Mesenchymal stem cell (in vitro differentiated cells and primary cell): ENCODE results near the gene NUPR1.

ENCODE experiments used
- DNase-seq: peaks from one replicate; pipeline ENCODE4 v3.0.0-alpha.2; 2013
- H2AFZ ChIP-seq: one replicate; pipeline ENCODE4 v1.6.1; 2013; ENCODE audit warnings: low read depth, mild to moderate bottlenecking, control low read depth, inconsistent platforms, low read length, moderate library complexity
- H2AK5ac ChIP-seq: 2 replicates; pipeline ENCODE4 v1.6.1; 2013; ENCODE audit warnings: low read length, moderate library complexity, mild to moderate bottlenecking, inconsistent platforms; ENCODE audit not compliant: severe bottlenecking
- H2BK120ac ChIP-seq: one replicate; pipeline ENCODE4 v1.6.1; 2013; ENCODE audit warnings: low read depth, mild to moderate bottlenecking, inconsistent platforms, low read length, moderate library complexity
- H2BK12ac ChIP-seq, 2 experiments: one replicate each; pipeline ENCODE4 v1.6.1; 2013; ENCODE audit warnings: inconsistent platforms in 2 of 2, low read length in 2 of 2, mild to moderate bottlenecking in 2 of 2, moderate library complexity in 2 of 2, control low read depth in 1 of 2
- H2BK15ac ChIP-seq: one replicate; pipeline ENCODE4 v1.6.1; 2013; ENCODE audit warnings: mild to moderate bottlenecking, low read depth, inconsistent platforms; ENCODE audit not compliant: poor library complexity, severe bottlenecking
- H2BK5ac ChIP-seq: 2 replicates; pipeline ENCODE4 v1.6.1; 2013; ENCODE audit warnings: low read depth, mild to moderate bottlenecking, low read length, control low read depth, inconsistent platforms; ENCODE audit not compliant: poor library complexity, severe bottlenecking
- H3K14ac ChIP-seq, 2 experiments: one replicate each; pipeline ENCODE4 v1.6.1; 2013; ENCODE audit warnings: inconsistent platforms in 2 of 2, low read length in 2 of 2, control low read depth in 1 of 2, mild to moderate bottlenecking in 1 of 2, moderate library complexity in 1 of 2
- H3K18ac ChIP-seq, 2 experiments: one replicate each; pipeline ENCODE4 v1.6.1; 2013; ENCODE audit warnings: inconsistent platforms in 2 of 2, low read length in 2 of 2, control low read depth in 1 of 2, low read depth in 1 of 2, mild to moderate bottlenecking in 1 of 2
- H3K23ac ChIP-seq, 2 experiments: one replicate each; pipeline ENCODE4 v1.6.1; 2013; ENCODE audit warnings: inconsistent platforms in 2 of 2, low read length in 2 of 2, mild to moderate bottlenecking in 2 of 2, moderate library complexity in 2 of 2, control low read depth in 1 of 2
- H3K27ac ChIP-seq: 2 replicates; pipeline ENCODE4 v1.5.1; 2013; ENCODE audit warnings: mild to moderate bottlenecking, moderate library complexity, low read length, control low read depth, inconsistent platforms; ENCODE audit not compliant: poor library complexity, severe bottlenecking
- H3K27me3 ChIP-seq, 2 experiments: 2 replicates each; pipeline versions ENCODE4 v1.6.1 to v1.7.0; 2013; ENCODE audit warnings: low read length in 2 of 2, mild to moderate bottlenecking in 2 of 2, moderate library complexity in 2 of 2, control low read depth in 1 of 2, inconsistent platforms in 1 of 2; ENCODE audit not compliant: control insufficient read depth in 1 of 2, insufficient read depth in 1 of 2
- H3K36me3 ChIP-seq, 2 experiments: 2 replicates each; pipeline versions ENCODE4 v1.6.1 to v1.7.0; 2013; ENCODE audit warnings: low read length in 2 of 2, control low read depth in 1 of 2, inconsistent platforms in 1 of 2, low read depth in 1 of 2, mild to moderate bottlenecking in 1 of 2; ENCODE audit not compliant: insufficient read depth in 2 of 2, control insufficient read depth in 1 of 2
- H3K4ac ChIP-seq, 2 experiments: one replicate each; pipeline ENCODE4 v1.6.1; 2013; ENCODE audit warnings: inconsistent platforms in 2 of 2, low read length in 2 of 2, mild to moderate bottlenecking in 2 of 2, moderate library complexity in 2 of 2, control low read depth in 1 of 2, low read depth in 1 of 2
- H3K4me1 ChIP-seq: 2 replicates; pipeline ENCODE4 v1.6.1; 2013; ENCODE audit warnings: low read depth, low read length, control low read depth; ENCODE audit not compliant: control insufficient read depth, insufficient read depth
- H3K4me2 ChIP-seq: 2 replicates; pipeline ENCODE4 v1.6.1; 2013; ENCODE audit warnings: low read length, mild to moderate bottlenecking, inconsistent platforms; ENCODE audit not compliant: poor library complexity, severe bottlenecking
- H3K4me3 ChIP-seq, 2 experiments: 2 replicates each; pipeline versions ENCODE4 v1.5.1 to v1.7.0; 2013; ENCODE audit warnings: low read length in 2 of 2, mild to moderate bottlenecking in 2 of 2, control low read depth in 1 of 2, low read depth in 1 of 2; ENCODE audit not compliant: insufficient read depth in 1 of 2
- H3K79me1 ChIP-seq: replicated peaks from 2 replicates; pipeline ENCODE4 v1.6.1; 2013; ENCODE audit warnings: mild to moderate bottlenecking, control low read depth, low read length, inconsistent platforms; ENCODE audit not compliant: poor library complexity, severe bottlenecking
- H3K9ac ChIP-seq: 2 replicates; pipeline ENCODE4 v1.7.0; 2013; ENCODE audit warnings: mild to moderate bottlenecking, low read length, moderate library complexity
- H3K9me3 ChIP-seq: 2 replicates; pipeline ENCODE4 v1.7.0; 2013; ENCODE audit warnings: mild to moderate bottlenecking, low read length; ENCODE audit not compliant: control insufficient read depth
- H4K8ac ChIP-seq: one replicate; pipeline ENCODE4 v1.6.1; 2013; ENCODE audit warnings: inconsistent platforms, mild to moderate bottlenecking, low read length, moderate library complexity
- H4K91ac ChIP-seq: one replicate; pipeline ENCODE4 v1.6.1; 2013; ENCODE audit warnings: mild to moderate bottlenecking, low read length, inconsistent platforms
- WGBS: methylation state at CpG from one replicate; pipeline ENCODE4 v1.1.7; 2013; ENCODE audit warnings: mixed read lengths; 5-methylcytosine and 5-hydroxymethylcytosine counted together

NUPR1 gene

DNA sequence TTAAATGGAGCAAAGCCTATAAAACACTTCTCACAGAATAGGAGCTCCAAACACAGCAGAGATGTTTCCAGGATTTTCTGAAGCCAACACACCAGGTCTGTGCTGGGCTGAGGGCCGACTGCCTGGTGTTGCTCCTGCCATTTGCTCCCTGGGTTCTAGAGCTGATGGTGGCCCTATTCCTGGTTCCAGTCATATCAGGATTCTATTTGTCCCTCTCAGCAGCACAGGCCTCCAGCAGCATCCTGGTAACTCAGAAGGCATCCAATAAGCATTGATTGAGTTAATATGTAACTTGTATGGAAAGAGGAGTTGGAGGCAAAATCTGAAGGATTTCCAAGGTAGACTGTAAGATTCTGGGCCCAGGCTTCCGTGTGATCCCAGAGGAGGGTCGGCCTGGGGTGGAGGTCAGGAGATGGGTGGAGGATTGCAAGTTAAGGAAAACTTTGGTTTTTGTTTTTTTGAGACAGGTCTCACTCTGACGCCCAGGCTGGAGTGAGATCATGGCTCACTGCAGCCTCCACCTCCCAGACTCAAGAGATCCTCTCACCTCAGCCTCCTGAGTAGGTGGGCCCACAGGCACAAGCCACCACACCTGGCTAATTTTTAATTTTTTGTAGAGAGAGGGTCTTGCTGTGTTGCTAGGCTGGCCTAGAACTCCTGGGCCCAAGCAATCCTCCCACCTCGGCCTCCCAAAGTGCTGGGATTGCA, 5.7 kb downstream of the NUPR1 start:
- H2BK12ac ChIP-seq = no peak overlapping the region
- H2BK15ac ChIP-seq = no peak overlapping the region
- no peaks in the 10 kb centered on the region for H3K79me1 ChIP-seq
- DNase-seq = no peak
- H3K18ac ChIP-seq = no peak overlapping the region
- no peak overlapping the region for H3K4me2 ChIP-seq
- no peak overlapping the region for H2AFZ ChIP-seq
- H3K27ac ChIP-seq = no peak overlapping the region
- H2AK5ac ChIP-seq = no peak overlapping the region
- WGBS = 87% methylated on average over 4 of the region's 5 CpGs
- H3K9me3 ChIP-seq = no peaks in the 10 kb centered on the region
- no peak overlapping the region for H3K9ac ChIP-seq
- H3K27me3 ChIP-seq = no peaks in the 10 kb centered on the region
- H3K23ac ChIP-seq = no peak overlapping the region
- no peak overlapping the region for H4K91ac ChIP-seq
- H2BK5ac ChIP-seq = no peak overlapping the region
- H2BK120ac ChIP-seq = no peak overlapping the region
- H3K36me3 ChIP-seq = peaks cover 0 to 33% of the 10 kb centered on the region in 2 experiments
- H3K4ac ChIP-seq = no peak overlapping the region
- no peak overlapping the region for H3K4me3 ChIP-seq
- H4K8ac ChIP-seq = no peak overlapping the region
- peaks cover 3% of the 10 kb centered on the region for H3K4me1 ChIP-seq
- H3K14ac ChIP-seq = no peak overlapping the region

DNA sequence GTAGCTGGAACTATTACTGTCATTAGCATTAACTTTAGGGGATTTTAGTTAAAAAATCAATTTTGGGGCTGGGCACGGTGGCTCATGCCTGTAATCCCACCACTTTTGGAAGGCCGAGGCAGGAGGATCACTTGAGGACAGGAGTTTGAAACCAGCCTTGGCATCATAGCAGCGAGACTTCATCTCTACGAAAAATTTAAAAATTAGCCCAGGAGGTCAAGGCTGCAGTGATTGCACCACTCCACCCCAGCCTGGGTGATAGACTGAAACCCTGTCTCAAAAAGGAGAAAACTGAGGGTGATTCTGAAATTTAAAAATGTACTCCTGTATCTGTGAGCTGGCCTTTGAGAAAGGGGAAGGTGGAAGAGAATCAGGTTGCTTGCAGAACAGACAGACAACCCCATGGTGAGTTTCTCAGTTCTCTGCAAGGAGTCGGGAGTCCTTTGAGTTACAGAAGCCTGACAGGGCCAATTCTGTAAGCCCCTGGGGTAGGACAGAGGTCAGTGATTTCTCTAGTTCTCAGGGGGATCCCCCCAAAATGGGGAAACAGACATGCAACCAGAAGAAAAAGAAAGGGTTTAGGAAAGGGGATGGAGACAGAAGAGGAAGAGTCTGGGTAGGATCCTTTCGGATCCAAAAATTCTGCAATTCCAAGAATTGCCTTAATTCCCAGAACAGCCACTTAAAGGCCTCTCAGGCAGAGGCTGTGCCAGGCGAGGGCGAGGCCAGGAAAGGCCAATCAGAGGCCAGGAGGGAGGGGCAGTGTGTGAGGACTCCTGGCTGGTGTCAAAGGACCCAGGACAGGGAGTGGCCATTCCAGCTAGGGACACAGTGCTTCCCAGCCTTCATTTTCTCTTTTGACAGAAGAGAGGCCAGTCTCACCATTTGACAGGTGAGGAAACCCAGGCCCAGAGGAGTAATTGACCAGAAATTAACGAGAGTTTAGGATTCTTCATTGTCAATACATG, 6.7 kb downstream of the NUPR1 start:
- Histone ChIP-seq H2BK120ac (no peak overlapping the region), H3K18ac (no peak overlapping the region), H4K91ac (no peak overlapping the region), H2BK15ac (no peak overlapping the region), H3K14ac (peak overlapping the region in 1 of 2 experiments; percentile 8), H3K36me3 (peaks cover 0 to 25% of the 10 kb centered on the region in 2 experiments), H2BK12ac (no peak overlapping the region), H3K4me2 (no peak overlapping the region), H2AK5ac (no peak overlapping the region), H2BK5ac (no peak overlapping the region), H3K4me1 (peaks cover 3% of the 10 kb centered on the region), H3K79me1 (no peaks in the 10 kb centered on the region), H3K9ac (peak overlapping the region; percentile 6), H3K27me3 (no peaks in the 10 kb centered on the region), H2AFZ (no peak overlapping the region), H3K4me3 (no peak overlapping the region), H3K9me3 (no peaks in the 10 kb centered on the region), H3K27ac (no peak overlapping the region), H3K23ac (no peak overlapping the region), H3K4ac (no peak overlapping the region), H4K8ac (no peak overlapping the region)
- DNase-seq = peak; percentile 23
- 58% methylated on average over 9 of the region's 9 CpGs for WGBS

DNA sequence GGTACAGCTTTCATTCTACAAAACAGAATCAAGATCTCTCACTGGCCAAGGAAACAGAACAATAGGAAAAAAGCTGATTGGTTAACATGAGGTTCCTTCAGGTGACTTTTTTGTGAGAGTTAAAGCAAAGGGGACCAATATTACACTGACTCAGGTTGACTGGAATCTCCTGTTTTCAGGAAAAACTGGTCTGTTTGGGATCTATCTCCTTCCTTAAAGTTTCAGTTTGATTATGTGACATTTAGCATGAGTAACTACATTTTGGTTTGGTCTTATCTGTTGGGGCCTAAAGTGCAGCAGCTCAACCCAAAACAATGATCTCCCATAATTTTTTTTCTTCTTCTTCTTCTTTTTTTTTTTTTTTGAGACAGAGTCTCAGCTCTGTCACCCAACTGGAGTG, 9.7 kb downstream of the NUPR1 start:
- Histone ChIP-seq H3K27ac (no peak overlapping the region), H3K9ac (no peak overlapping the region), H2BK120ac (no peak overlapping the region), H3K9me3 (no peaks in the 10 kb centered on the region), H2BK5ac (no peak overlapping the region), H4K91ac (no peak overlapping the region), H3K18ac (no peak overlapping the region), H3K27me3 (no peaks in the 10 kb centered on the region), H3K14ac (no peak overlapping the region), H3K4ac (no peak overlapping the region), H3K4me2 (no peak overlapping the region), H3K79me1 (no peaks in the 10 kb centered on the region), H3K23ac (no peak overlapping the region), H3K36me3 (peaks cover 0 to 4% of the 10 kb centered on the region in 2 experiments), H3K4me3 (no peak overlapping the region), H2AFZ (no peak overlapping the region), H3K4me1 (peaks cover 3% of the 10 kb centered on the region), H4K8ac (no peak overlapping the region), H2BK15ac (no peak overlapping the region), H2BK12ac (no peak overlapping the region), H2AK5ac (no peak overlapping the region)
- no peak for DNase-seq

DNA sequence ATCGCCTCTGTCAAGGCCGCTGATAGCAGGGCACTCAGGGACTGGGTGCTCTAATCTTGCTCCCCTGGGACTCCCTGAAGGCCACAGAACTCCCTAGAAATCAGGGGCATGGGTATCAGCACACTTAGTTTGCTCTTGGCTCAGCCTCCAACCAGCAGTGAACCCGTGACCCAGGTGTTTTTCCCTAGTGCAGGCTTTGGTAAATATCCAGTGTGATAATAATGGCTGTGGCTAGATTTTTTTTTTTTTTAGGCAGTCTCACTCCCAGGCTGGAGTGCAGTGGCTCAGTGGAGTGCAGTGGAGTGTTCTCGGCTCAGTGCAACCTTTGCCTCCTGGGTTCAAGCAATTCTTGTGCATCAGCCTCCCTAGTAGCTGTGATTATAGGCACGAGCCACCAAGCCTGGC, 10.3 kb downstream of the NUPR1 start:
- Histone ChIP-seq H4K8ac (no peak overlapping the region), H3K36me3 (peaks cover 0 to 2% of the 10 kb centered on the region in 2 experiments), H2BK5ac (no peak overlapping the region), H2AFZ (no peak overlapping the region), H2BK12ac (no peak overlapping the region), H3K4me1 (peaks cover 3% of the 10 kb centered on the region), H3K9ac (no peak overlapping the region), H2BK120ac (no peak overlapping the region), H3K18ac (no peak overlapping the region), H2BK15ac (no peak overlapping the region), H3K23ac (no peak overlapping the region), H3K79me1 (no peaks in the 10 kb centered on the region), H3K9me3 (no peaks in the 10 kb centered on the region), H3K27ac (no peak overlapping the region), H3K27me3 (no peaks in the 10 kb centered on the region), H4K91ac (no peak overlapping the region), H3K4me2 (no peak overlapping the region), H3K14ac (no peak overlapping the region), H2AK5ac (no peak overlapping the region), H3K4ac (no peak overlapping the region), H3K4me3 (no peak overlapping the region)
- 86% methylated on average over 5 of the region's 5 CpGs for WGBS
- no peak for DNase-seq
